ENCODE data around the gene PDIA5. TPM values are rescaled to one million over a fixed set of nuclear protein-coding genes. Genes with fewer than 3 reads are reported as not detected.

Gene PDIA5
- total RNA-seq, 1 donor from 2014 or later: 6.0 TPM

- no peak overlapping the region for H3K4me3 ChIP-seq
- intact Hi-C loops (cut with micrococcal nuclease): no loop called here
- H3K9me3 ChIP-seq (replicated peaks): no peaks in the 10 kb centered on the region
- peaks cover 9% of the 10 kb centered on the region for H3K4me1 ChIP-seq
- no peak for TF ChIP-seq CTCF (IDR thresholded peaks at IDR 0.05; ENCODE audit: borderline replicate concordance)
- H3K27ac ChIP-seq (replicated peaks): no peak overlapping the region
- H3K27me3 ChIP-seq (ENCODE audit: low read depth): no peaks in the 10 kb centered on the region
- DNase-seq: no peak
- H3K36me3 ChIP-seq: no peaks in the 10 kb centered on the region
These were observed 8.3 kb upstream of the PDIA5 start for GRCh38 chr3:123058505-123058904.

DNA sequence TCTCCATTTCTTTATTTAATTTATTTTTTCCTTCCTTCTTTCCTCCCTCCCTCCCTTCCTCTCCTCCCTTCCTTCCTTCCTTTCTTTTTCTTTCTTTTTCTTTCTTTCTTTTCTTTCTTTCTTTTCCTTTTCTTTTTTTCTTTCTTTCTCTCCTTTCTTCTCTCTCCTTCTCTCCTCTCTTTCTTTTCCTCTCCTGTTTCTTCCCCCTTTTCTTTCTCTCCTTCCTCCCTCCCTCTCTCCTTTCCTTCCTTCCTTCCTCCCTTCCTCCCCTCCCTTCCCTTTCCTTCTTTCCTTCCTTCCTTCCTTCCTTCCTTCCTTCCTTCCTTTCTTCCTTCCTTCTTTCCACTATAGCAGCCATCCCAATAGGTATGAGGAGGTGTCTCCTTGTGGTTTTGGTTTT lies 6.8 kb upstream of the PDIA5 start:
- intact Hi-C loops (cut with micrococcal nuclease): no loop called here
- no peaks in the 10 kb centered on the region for H3K36me3 ChIP-seq
- DNase-seq: no peak
- no peaks in the 10 kb centered on the region for H3K9me3 ChIP-seq (replicated peaks)
- no peak overlapping the region for H3K27ac ChIP-seq (replicated peaks)
- no peak overlapping the region for H3K4me3 ChIP-seq
- no peaks in the 10 kb centered on the region for H3K27me3 ChIP-seq (ENCODE audit: low read depth)
- no peak for TF ChIP-seq CTCF (IDR thresholded peaks at IDR 0.05; ENCODE audit: borderline replicate concordance)
- peaks cover under 1% of the 10 kb centered on the region for H3K4me1 ChIP-seq

GRCh38 chr3:123061856-123062255 lies 5.0 kb upstream of the PDIA5 start:
- Histone ChIP-seq H3K27me3 (ENCODE audit: low read depth) (no peaks in the 10 kb centered on the region), H3K9me3 (replicated peaks) (no peaks in the 10 kb centered on the region), H3K27ac (replicated peaks) (no peak overlapping the region), H3K4me1 (peaks cover 4% of the 10 kb centered on the region), H3K4me3 (no peak overlapping the region), H3K36me3 (no peaks in the 10 kb centered on the region)
- intact Hi-C loops (cut with micrococcal nuclease): no loop called here
- TF ChIP-seq CTCF (IDR thresholded peaks at IDR 0.05; ENCODE audit: borderline replicate concordance): no peak
- DNase-seq: no peak

DNA sequence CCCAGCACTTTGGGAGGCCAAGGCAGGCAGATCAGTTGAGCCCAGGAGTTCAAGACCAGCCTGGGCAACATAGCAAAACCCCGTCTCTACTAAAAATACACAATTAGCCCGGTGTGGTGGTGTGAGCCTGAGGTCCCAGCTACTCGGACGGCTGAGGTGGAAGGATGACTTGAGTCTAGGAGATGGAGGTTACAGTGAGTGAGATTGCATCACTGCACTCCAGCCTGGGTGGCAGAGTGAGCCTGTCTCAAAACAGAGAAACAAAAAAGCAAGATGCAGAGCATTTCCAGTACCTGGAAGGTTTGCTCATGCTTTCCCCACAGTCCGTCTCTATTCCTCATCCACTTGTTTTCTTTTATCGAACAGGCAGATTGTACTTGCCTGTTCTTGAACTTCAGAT lies 3.8 kb upstream of the PDIA5 start:
- Histone ChIP-seq H3K9me3 (replicated peaks) (no peaks in the 10 kb centered on the region), H3K27me3 (ENCODE audit: low read depth) (no peaks in the 10 kb centered on the region), H3K36me3 (no peaks in the 10 kb centered on the region), H3K4me1 (peaks cover 16% of the 10 kb centered on the region), H3K27ac (replicated peaks) (no peak overlapping the region), H3K4me3 (no peak overlapping the region)
- TF ChIP-seq CTCF (IDR thresholded peaks at IDR 0.05; ENCODE audit: borderline replicate concordance): no peak
- no peak for DNase-seq
- intact Hi-C loops (cut with micrococcal nuclease): no loop called here

GRCh38 chr3:123064506-123064905 lies 2.3 kb upstream of the PDIA5 start:
- no peak for DNase-seq
- H3K4me3 ChIP-seq: no peak overlapping the region
- H3K27me3 ChIP-seq (ENCODE audit: low read depth): no peaks in the 10 kb centered on the region
- TF ChIP-seq CTCF (IDR thresholded peaks at IDR 0.05; ENCODE audit: borderline replicate concordance): no peak
- H3K27ac ChIP-seq (replicated peaks): no peak overlapping the region
- intact Hi-C loops (cut with micrococcal nuclease): no loop called here
- no peaks in the 10 kb centered on the region for H3K36me3 ChIP-seq
- H3K9me3 ChIP-seq (replicated peaks): no peaks in the 10 kb centered on the region
- H3K4me1 ChIP-seq: peaks cover 30% of the 10 kb centered on the region

- no peak overlapping the region for H3K27ac ChIP-seq (replicated peaks)
- intact Hi-C loops (cut with micrococcal nuclease): no loop called here
- no peaks in the 10 kb centered on the region for H3K27me3 ChIP-seq (ENCODE audit: low read depth)
- no peak for DNase-seq
- no peaks in the 10 kb centered on the region for H3K36me3 ChIP-seq
- H3K9me3 ChIP-seq (replicated peaks): no peaks in the 10 kb centered on the region
- TF ChIP-seq CTCF (IDR thresholded peaks at IDR 0.05; ENCODE audit: borderline replicate concordance): no peak
- no peak overlapping the region for H3K4me3 ChIP-seq
- peaks cover 30% of the 10 kb centered on the region for H3K4me1 ChIP-seq
These were observed 1.9 kb upstream of the PDIA5 start for GRCh38 chr3:123064914-123065313.
